ENCODE data around the gene TRDMT1.
A peak's percentile ranks its signal among the peaks of the same experiment; 100 is the strongest.

The TRDMT1 gene

DNA sequence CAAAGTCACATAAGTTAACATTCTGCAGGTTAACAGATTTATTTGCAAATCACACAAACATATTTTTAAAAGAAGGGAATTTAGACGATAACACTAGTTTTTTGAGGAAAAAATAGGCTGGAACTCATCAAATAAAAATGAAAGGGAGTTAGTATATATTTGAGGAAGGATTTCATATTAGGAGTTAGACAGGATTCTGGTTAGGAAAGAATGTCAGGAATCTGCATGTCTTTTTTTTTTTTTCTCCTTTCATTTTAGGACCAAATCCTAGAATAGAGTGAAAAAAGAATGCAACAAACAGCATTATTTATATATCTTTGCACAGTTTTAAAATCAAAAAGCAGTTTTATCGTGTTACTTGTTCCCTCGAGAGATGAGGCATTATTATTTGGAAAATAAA lies 8.9 kb upstream of the TRDMT1 start:
- no peaks in the 10 kb centered on the region for H3K36me3 ChIP-seq (ENCODE audit: low read depth)
- DNase-seq (ENCODE audit: low spot score) = no peak

DNA sequence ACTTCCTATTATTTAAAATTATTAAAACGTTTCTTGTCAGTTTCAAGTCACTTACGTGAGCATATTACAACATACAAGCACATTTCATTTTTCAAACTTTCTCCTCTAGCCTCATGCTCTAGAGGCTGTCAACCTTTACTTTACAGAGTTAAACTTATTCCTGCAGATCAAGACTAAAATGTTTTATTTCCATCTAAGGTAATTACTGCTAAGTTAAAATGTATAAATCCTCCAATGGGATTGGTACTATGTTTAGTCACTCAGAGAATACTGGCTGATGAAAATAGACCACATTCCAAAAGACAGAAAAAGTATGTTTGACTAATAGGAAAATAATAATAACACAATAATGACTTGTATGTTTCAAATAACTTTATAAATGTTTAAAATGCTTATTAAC lies 8.4 kb upstream of the TRDMT1 start:
- H3K27ac ChIP-seq (ENCODE audit: poor library complexity, severe bottlenecking) = peak overlapping the region; percentile 18
- H3K36me3 ChIP-seq (ENCODE audit: low read depth) = no peaks in the 10 kb centered on the region
- no peak for DNase-seq (ENCODE audit: low spot score)
- H3K27me3 ChIP-seq (ENCODE audit: insufficient read depth, poor library complexity, severe bottlenecking) = no peaks in the 10 kb centered on the region
- TF ChIP-seq, protein P1, sequence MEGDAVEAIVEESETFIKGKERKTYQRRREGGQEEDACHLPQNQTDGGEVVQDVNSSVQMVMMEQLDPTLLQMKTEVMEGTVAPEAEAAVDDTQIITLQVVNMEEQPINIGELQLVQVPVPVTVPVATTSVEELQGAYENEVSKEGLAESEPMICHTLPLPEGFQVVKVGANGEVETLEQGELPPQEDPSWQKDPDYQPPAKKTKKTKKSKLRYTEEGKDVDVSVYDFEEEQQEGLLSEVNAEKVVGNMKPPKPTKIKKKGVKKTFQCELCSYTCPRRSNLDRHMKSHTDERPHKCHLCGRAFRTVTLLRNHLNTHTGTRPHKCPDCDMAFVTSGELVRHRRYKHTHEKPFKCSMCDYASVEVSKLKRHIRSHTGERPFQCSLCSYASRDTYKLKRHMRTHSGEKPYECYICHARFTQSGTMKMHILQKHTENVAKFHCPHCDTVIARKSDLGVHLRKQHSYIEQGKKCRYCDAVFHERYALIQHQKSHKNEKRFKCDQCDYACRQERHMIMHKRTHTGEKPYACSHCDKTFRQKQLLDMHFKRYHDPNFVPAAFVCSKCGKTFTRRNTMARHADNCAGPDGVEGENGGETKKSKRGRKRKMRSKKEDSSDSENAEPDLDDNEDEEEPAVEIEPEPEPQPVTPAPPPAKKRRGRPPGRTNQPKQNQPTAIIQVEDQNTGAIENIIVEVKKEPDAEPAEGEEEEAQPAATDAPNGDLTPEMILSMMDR (IDR thresholded peaks at IDR 0.05; ENCODE audit: poor library complexity, severe bottlenecking) = no peak
- H3K4me3 ChIP-seq (ENCODE audit: severe bottlenecking) = no peak overlapping the region
- H3K9me3 ChIP-seq (ENCODE audit: severe bottlenecking) = no peaks in the 10 kb centered on the region
- no peak for ATAC-seq (ENCODE audit: low read depth)
- peaks cover 37% of the 10 kb centered on the region for H3K4me1 ChIP-seq (ENCODE audit: insufficient read depth, poor library complexity, severe bottlenecking)

More for the DNA sequence above, 8.9 kb upstream of the TRDMT1 start:
- Histone ChIP-seq H3K4me1 (ENCODE audit: insufficient read depth, poor library complexity, severe bottlenecking) (peaks cover 42% of the 10 kb centered on the region), H3K27me3 (ENCODE audit: insufficient read depth, poor library complexity, severe bottlenecking) (no peaks in the 10 kb centered on the region), H3K27ac (ENCODE audit: poor library complexity, severe bottlenecking) (peak overlapping the region; percentile 18), H3K4me3 (ENCODE audit: severe bottlenecking) (no peak overlapping the region), H3K9me3 (ENCODE audit: severe bottlenecking) (no peaks in the 10 kb centered on the region)
- TF ChIP-seq, protein P1 (IDR thresholded peaks at IDR 0.05; ENCODE audit: poor library complexity, severe bottlenecking) = no peak
- ATAC-seq (ENCODE audit: low read depth) = no peak

DNA sequence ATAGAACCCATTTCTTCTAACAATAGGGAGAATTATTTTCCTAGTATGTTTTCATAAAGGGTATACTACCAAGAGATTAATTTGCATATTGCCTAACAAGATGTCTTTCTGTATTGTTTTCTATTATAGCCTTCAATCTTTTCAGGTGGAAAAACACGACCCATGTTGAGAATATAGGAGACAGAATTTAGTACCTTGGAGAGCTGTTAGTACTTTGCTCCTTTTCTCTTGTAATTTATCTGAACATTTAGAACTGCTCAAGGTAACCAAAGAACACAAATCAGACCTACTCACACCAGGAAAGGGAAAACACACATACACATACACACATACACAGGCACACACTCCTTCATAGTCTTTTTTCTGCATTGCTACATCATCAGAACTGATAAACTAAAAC lies 7.8 kb upstream of the TRDMT1 start:
- TF ChIP-seq, protein P1 (IDR thresholded peaks at IDR 0.05; ENCODE audit: poor library complexity, severe bottlenecking) = no peak
- Histone ChIP-seq H3K4me3 (ENCODE audit: severe bottlenecking) (no peak overlapping the region), H3K27ac (ENCODE audit: poor library complexity, severe bottlenecking) (no peak overlapping the region), H3K9me3 (ENCODE audit: severe bottlenecking) (no peaks in the 10 kb centered on the region), H3K27me3 (ENCODE audit: insufficient read depth, poor library complexity, severe bottlenecking) (no peaks in the 10 kb centered on the region), H3K36me3 (ENCODE audit: low read depth) (no peaks in the 10 kb centered on the region), H3K4me1 (ENCODE audit: insufficient read depth, poor library complexity, severe bottlenecking) (peaks cover 31% of the 10 kb centered on the region)
- no peak for DNase-seq (ENCODE audit: low spot score)
- ATAC-seq (ENCODE audit: low read depth) = no peak

DNA sequence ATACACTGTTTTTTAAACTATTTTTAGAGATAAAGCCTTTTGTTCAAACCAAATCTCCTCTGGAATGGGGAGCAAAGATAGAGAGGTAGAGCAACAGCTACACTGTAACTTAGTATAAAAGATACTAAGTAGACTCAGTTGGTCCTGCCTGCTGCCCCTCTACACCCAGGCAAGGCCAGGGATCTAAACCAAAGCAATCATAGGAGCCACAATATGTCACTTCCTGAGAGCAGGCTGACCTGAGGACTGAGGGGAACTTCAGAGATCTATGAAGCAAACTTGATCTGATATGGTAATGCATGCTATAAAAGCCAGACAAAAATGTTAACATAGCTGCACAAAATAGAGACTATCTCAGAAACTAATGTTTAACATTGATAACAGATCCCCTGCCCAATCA lies 7.0 kb upstream of the TRDMT1 start:
- Histone ChIP-seq H3K4me1 (ENCODE audit: insufficient read depth, poor library complexity, severe bottlenecking) (peaks cover 23% of the 10 kb centered on the region), H3K9me3 (ENCODE audit: severe bottlenecking) (no peaks in the 10 kb centered on the region), H3K27ac (ENCODE audit: poor library complexity, severe bottlenecking) (no peak overlapping the region), H3K27me3 (ENCODE audit: insufficient read depth, poor library complexity, severe bottlenecking) (no peaks in the 10 kb centered on the region), H3K36me3 (ENCODE audit: low read depth) (no peaks in the 10 kb centered on the region), H3K4me3 (ENCODE audit: severe bottlenecking) (no peak overlapping the region)
- ATAC-seq (ENCODE audit: low read depth) = no peak
- no peak for DNase-seq (ENCODE audit: low spot score)
- TF ChIP-seq, protein P1 (IDR thresholded peaks at IDR 0.05; ENCODE audit: poor library complexity, severe bottlenecking) = no peak

DNA sequence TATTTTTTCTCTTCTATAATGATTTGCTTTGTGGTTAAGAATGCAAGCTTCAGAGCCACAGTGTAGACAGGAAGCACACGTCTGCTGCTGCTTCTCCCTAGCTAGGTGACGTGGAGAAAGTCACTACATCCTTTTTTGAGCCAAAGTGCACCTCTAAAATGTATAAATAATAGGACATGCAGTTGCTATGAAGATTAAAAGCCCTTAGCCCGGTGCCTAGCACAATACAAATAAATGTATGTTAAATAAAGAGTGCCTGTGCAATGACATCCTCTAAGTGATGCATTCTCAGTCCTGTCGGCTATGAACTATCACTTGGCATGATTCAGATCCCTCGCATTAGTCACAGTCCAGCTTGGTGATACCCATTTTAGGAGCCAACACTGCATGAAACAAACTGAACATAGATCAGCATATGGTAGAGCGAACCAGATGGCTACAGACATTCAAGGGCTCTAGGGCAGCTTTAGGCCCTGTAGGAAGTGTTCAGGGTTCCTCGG lies 4.8 kb upstream of the TRDMT1 start:
- no peaks in the 10 kb centered on the region for H3K36me3 ChIP-seq (ENCODE audit: low read depth)
- H3K27me3 ChIP-seq (ENCODE audit: insufficient read depth, poor library complexity, severe bottlenecking) = no peaks in the 10 kb centered on the region
- no peak overlapping the region for H3K4me3 ChIP-seq (ENCODE audit: severe bottlenecking)
- H3K27ac ChIP-seq (ENCODE audit: poor library complexity, severe bottlenecking) = peak overlapping the region; percentile 36
- peak; percentile 76 for ATAC-seq (ENCODE audit: low read depth)
- peaks cover 21% of the 10 kb centered on the region for H3K4me1 ChIP-seq (ENCODE audit: insufficient read depth, poor library complexity, severe bottlenecking)
- DNase-seq (ENCODE audit: low spot score) = no peak
- TF ChIP-seq, protein P1 (IDR thresholded peaks at IDR 0.05; ENCODE audit: poor library complexity, severe bottlenecking) = no peak
- H3K9me3 ChIP-seq (ENCODE audit: severe bottlenecking) = no peaks in the 10 kb centered on the region
